Measurements from ENCODE around the gene PTPN9.

DNA sequence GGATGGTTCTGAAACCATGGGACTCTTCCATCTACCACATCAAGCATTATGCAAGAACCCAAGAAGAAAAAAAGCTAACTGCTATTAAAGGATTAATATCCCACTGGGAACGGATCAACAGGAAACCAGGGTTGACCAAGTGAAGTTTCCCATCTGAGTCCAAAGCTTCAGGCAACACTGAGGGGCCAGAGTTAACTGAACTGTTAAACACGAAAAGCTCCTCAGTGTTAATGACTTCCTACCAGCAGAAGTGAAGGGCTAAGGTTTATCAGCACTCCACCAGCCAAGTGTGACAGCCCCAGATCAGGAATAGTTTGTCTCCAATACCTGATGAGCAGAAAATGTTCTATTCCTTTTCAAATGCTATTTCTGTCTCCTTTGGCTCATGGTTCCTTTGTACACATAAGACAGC is 36.7 kb downstream of the PTPN9 start:
- no peak for TF ChIP-seq POLR2A (IDR thresholded peaks at IDR 0.05)
- TF ChIP-seq, protein P1, sequence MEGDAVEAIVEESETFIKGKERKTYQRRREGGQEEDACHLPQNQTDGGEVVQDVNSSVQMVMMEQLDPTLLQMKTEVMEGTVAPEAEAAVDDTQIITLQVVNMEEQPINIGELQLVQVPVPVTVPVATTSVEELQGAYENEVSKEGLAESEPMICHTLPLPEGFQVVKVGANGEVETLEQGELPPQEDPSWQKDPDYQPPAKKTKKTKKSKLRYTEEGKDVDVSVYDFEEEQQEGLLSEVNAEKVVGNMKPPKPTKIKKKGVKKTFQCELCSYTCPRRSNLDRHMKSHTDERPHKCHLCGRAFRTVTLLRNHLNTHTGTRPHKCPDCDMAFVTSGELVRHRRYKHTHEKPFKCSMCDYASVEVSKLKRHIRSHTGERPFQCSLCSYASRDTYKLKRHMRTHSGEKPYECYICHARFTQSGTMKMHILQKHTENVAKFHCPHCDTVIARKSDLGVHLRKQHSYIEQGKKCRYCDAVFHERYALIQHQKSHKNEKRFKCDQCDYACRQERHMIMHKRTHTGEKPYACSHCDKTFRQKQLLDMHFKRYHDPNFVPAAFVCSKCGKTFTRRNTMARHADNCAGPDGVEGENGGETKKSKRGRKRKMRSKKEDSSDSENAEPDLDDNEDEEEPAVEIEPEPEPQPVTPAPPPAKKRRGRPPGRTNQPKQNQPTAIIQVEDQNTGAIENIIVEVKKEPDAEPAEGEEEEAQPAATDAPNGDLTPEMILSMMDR (IDR thresholded peaks at IDR 0.05) = no peak
